ENCODE data around the gene CEP41.
A peak's percentile ranks its signal among the peaks of the same experiment; 100 is the strongest.
"Not testable (repeated sequence)": the region's sequence is repeated elsewhere in the genome, so short reads cannot be mapped to it uniquely, and the experiment has no call there.

Gene CEP41

DNA sequence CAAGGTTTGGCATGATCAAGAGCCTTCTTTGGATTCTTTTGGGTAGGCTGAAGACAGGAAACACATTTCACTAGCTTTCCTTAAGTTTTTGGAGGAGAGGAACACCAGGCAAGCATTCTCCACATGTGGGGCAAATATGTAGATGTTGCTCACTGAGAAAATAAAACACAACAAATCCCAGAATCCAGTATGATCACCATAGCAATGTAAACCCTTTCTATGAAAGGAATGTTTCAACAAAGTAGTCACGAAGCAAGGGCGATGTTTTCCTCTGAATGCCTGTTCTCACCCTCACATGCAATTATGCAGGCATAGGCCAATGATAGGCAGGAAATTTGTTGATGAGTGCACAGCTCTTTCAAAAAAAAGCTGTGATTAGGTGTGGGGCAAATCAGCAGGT, 20.5 kb upstream of the CEP41 start:
- no peak for DNase-seq (ENCODE audit: low spot score)

DNA sequence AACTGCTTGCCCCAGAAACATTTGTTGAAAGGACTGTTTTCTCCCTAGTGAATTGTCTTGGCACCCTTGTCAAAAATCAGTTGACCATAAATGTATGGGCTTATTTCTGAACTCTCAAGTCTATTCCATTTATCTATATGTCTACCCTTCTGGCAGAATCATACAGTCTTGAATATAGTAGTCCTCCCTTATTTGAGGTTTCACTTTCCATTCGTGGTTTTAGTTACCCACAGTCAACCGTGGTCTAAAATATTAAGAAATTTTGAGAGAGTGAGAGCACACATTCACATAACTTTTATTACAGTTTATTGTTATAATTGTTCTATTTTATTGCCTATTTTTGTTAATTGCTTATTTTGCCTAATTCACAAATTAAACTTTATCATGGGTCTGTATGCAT, 17.4 kb upstream of the CEP41 start:
- DNase-seq (ENCODE audit: low spot score) = no peak

DNA sequence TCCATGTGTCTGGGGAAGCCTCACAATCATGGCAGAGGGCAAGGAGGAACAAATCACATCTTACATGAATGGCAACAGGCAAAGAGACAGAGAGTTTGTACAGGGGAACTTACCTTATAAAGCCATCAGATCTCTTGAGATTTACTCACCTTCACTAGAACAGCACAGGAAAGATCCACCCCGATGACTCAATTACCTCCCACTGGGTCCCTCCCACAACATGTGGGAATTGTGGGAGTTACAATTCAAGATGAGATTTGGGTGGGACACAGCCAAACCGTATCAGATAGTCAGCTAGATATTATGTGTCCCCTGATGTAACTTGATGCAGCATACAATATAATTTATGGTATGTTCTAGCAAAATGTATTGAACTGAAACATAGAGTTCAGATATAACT, 14.1 kb upstream of the CEP41 start:
- DNase-seq (ENCODE audit: low spot score) = no peak

DNA sequence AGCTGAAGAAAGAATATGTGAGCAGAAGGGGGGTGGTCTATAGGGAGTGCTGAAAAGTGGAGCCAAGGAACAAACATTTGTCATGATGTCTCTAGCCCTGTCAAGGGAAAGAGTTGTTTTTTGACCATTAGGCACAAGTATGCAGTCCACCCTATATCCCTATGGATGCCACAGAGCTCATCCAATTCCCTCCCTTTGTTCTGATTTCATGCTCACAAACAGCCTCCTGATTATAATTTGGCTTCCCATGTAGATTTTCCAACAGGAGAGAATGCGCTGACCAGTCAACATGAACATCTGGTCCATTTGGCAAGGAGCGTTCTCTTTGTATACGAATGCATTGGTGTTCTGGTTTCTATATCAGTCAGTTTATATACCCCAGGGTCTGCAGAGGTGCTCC, 12.1 kb upstream of the CEP41 start:
- no peak for DNase-seq (ENCODE audit: low spot score)

DNA sequence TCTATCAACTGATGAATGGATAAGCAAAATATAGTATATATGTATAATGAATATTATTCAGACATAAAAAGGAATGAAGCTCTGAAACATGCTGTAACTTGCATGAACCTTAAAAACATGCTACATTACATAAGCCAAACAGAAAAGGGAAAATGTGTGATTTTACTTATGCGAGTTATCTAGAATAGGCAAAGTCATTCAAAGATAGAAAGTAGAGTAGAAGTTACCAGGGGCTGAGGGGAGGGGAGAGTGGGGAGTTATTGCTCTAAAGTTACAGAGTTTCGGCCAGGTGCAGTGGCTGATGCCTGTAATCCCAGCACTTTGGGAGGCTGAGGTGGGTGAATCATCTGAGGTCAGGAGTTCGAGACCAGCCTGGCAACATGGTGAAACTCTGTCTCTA, 10.5 kb upstream of the CEP41 start:
- not testable (repeated sequence) for DNase-seq (ENCODE audit: low spot score)

DNA sequence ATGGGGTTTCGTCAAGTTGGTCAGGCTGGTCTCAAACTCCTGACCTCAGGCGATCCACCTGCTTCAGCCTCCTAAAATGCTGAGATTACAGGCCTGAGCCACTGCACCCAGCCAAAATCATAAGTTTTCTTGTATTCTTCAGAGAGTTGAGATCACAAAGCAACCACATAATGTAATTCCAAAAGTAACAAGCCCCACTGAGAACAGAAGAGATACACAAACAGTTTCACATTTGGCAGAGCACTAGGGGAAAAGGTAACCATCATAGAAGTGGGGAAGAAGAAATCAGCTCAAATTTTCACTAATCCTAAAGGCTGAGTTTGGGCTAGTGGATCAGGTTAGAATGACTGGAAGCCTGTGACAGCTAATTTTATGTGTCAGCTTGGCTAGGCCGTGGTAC, 5.4 kb upstream of the CEP41 start:
- DNase-seq (ENCODE audit: low spot score) = no peak

DNA sequence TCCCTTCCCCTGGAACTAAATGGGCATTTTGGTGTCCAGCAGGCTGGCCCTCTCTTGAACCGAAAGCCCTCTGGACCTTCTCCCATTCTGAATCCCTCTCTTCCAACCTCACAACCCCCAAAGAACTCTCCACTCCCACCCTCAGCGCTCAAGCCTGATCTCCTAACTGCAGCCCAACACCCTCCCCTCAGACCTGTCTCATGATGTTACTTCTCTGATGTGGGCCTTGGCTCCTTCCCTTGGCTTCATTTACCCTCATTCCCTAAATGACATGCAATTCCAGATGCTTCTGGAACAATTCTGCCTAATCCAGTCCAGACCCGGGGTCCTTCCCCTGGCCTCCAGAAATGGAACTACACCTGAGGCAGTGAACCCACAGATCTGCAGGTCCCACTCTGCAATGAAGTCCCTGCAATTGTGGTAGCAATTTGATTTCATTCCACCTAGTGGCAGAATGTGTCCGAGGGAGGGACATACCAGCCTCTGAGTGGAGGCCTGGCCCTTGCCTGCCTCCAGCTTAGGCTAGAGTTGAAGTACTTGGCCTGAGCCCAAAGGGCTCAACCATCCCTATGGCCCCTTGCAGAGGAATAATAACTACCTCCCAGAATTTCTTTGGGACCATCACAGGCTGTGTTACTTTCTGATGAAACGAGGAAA, 4.1 kb upstream of the CEP41 start:
- DNase-seq (ENCODE audit: low spot score) = no peak

DNA sequence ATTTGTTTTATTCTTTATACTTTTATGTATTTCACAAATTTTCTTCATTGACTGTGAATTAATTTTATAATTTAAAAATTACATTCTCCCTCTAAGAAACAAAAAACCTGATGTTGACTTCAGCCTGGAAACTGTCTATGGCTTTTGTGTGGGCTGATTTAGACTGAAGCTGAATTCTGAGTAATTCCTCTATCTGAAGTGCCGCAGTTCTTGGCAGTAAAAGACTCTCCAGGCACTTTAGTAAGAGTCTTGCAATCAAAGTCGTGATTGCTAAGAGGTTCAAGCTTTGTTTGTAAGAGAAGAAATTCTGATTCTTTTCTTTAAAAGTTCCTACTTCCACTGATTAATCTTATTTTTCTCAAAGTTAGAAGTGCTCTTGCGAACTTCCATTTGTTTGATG, 3.4 kb upstream of the CEP41 start:
- no peak for DNase-seq (ENCODE audit: low spot score)

DNA sequence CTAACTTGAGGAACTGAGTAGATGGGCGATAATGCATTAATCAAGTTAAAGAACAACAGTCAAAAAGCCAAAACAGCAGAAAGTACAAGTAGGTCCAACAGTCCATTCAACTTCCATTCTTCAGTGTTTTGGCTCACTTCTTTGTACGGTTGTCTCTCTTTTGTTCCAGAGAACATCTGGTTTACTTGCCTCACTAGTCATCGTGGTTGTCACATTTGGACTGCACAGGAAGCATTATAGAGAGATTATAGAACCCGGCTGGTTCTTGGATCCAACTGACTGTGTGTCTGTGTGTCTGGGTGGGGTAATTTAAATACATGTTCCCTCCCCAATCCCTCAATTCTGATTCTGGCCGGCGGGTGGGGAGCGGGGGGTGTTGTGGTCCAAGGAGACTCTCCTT, 1.8 kb upstream of the CEP41 start:
- no peak for DNase-seq (ENCODE audit: low spot score)

DNA sequence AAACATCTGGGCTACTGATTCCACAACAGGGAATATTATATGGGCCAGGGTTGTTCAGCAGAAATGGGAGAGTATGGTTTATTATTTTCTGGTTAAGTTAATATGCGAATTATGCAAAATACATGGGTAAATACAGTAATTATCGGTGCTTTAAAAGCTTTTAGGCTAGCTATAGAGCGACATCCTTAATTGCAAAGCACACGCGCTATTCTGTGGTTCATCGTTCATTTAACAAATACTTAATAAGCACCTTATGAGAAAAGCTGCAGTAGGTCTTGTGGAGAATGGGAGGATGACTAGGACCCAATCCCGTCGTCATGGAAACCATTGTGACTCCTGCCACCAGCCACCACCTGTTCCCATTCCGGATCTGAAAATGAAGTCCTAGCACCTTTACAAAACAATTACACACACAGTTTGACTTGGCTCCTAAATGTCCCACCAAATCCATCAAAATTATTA, 623 bp upstream of the CEP41 start:
- DNase-seq (ENCODE audit: low spot score) = peak; percentile 69

DNA sequence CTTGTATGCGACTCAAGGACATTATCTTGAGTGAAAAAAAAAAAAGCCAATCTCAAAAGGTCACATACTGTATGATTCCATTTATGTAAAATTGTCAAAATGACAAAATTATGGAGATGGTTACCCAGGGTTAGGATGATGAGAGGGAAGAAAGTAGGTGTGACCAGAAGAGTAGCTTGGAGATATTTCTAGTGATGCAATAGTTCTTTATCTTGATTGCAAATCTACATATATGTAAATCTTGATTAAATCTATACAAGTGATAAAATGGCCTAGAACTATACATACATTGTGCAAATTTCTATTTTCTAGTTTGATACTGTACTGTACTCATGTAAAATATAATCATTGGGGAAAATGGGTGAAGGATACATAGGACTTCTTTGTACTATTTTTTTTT, 4.6 kb downstream of the CEP41 start:
- DNase-seq (ENCODE audit: low spot score) = no peak

DNA sequence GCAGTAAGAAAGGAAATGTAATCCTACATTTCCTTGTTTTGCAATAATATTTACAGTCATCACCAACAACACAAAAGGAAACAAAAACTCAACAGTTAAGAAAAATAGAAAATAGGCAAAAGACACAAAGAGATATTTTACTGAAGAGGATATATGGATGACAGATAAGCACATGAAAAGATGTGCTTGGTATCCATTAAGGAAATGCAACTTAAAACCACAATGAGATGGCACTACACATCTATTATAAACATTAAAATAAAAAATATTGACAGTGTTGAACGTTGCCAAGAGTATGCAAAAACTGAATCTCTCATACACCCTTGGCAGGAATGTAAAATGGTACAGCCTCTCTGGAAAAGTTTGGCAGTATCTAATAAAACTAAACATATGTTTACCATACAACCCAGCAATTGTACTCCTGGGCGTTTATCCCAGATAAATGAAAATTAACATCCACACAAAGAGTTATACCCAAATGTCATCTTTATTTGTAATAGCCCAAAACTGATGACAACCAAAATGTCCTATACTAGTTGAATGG, 5.4 kb downstream of the CEP41 start:
- DNase-seq (ENCODE audit: low spot score) = no peak

DNA sequence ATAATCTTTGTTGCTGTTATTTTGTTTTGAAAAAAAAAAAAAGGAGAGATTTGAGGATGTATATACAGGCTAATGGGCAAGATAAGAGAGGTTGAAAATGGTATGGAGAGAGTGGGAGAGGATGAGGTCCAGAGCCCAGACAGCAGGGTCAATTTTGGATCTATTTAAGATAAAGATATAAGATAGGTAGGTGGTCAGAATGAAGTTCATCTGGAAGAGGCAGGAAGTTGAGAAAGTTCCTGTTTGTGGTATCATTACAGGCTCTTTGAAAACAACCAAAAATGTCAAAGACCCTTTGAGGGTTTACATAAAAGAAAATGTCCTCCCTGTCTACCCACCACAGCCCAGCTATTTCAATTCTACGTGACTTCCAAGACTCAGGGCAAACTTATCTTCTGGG, 7.5 kb downstream of the CEP41 start:
- no peak for DNase-seq (ENCODE audit: low spot score)

DNA sequence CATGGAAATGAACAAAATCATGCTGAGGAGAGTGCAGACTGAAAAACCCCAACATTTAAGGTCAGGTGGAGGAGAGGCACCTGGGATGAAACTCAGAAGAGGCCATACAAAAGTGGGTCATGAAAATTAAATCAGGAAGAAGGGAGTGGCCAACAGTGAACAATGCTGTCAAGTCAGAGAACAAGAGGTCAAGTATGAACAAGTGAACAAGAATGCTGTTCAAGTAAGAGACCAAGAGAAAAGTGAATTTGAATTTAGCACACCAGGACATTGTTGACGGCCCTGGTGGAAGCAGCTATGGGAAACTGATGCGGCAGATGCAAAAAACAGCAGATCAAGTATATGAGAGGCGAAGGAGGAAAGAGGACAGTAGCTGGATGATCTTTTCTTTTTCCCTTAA, 7.9 kb downstream of the CEP41 start:
- no peak for DNase-seq (ENCODE audit: low spot score)

DNA sequence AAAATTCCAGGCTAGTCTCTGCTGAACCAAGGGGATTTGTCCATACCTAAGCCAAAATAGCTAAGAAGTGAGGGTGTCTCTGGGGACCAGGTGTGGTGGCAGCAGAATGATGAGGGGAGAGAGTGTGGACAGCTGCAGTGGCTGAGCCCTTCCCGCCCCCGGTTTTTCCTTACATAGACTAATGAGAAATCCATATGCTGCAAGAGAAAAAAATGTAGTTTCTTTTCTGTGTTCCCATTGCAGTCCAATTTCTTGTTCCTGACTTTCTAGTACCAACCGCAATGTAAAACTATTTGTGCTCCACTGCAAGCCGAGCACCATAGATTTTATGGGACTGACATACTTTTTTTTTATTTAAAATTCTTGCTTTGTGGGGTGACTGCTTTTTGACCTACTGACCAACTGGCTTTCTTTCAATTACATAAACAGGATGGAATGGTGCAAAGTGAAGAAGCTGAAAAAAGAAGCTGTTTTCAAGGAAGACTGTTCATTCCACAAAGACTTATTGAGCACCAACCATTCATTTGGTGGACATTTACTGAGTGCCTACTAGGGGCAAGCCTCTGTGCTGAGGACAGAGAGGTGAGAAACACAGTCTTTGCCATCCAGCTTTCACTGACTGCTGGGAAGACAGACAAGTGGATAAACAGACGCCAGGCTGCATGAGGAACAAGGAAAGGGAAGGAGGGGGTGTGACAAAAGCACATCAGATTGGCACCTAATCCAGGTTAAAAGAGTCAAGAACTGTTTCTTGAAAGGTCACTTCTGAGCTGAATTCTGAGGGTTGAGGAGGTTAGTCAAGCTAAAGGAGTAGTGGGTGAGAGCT, 9.8 kb downstream of the CEP41 start:
- no peak for DNase-seq (ENCODE audit: low spot score)

DNA sequence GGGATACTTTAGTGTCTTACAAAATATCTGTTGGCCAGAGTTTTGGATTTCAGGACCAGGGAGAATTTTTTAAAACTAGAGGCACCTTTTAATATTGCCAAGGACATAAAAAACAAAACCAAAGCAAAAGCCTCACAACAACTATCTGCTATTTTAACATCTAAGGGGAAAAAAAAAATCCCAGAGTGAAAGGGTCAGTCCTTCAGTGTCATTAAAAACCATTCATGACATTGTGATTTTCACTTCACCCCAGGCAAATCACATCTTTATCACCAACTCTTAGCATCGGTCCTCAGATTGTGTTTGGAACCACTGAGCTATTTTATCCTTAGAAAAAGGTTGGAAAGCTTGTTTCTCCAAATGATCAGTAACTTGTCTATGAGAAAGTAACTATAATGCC, 10.7 kb downstream of the CEP41 start:
- no peak for DNase-seq (ENCODE audit: low spot score)

DNA sequence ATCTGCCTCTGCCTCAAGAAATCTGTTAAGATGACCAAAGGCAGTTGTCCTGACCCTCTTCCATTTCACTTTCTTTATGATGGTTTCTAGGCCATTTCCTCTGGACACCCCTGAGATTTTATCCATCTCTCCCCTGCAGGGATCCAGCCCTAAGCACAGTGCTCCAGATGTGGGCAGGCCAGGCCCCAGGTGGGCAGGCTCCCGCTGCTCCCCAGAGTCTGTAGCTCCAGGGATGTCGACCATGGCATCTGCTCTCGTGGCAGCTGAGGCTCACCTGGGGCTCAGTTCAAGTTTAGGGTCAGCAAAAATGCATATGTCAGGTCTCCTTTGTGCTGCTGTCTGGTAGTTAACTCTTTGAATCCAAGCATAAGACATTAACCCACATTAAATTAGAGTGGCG, 11.8 kb downstream of the CEP41 start:
- DNase-seq (ENCODE audit: low spot score) = no peak

DNA sequence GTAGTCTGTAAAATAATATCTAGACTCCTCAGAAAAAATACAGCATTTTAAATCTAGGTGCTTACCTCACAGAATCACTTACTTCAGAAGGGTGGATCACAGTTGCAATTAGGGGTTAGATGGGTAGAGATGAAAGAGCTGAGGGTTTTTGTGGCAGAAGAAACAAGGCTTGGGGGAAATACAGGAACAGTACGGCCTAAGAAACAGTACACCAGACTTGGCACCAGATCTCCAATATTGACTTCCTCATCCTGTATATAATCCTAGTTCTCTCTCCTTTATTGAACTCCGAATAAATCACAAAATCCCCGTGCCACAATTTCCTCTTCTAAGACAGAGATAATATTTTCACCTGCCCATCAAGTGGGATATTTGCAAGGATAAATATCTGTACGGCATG, 14.3 kb downstream of the CEP41 start:
- no peak for DNase-seq (ENCODE audit: low spot score)

DNA sequence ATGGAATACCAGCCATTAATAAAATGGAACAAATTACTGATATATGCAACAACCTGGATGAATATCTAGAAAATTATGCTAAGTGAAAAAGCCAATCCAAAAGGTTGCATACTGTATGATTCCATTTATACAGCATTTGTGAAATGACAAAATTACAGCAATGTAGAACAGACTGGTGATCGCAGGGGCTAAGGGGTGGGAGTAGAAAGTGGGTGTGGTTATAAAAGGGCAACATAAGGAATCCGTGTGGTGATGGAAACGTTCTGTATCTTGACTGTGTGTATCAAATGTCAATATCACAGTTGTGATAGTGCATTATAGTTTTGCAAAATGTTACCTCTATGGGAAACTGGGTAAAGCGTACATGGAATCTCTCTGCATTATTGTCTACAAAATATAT, 15.0 kb downstream of the CEP41 start:
- no peak for DNase-seq (ENCODE audit: low spot score)

DNA sequence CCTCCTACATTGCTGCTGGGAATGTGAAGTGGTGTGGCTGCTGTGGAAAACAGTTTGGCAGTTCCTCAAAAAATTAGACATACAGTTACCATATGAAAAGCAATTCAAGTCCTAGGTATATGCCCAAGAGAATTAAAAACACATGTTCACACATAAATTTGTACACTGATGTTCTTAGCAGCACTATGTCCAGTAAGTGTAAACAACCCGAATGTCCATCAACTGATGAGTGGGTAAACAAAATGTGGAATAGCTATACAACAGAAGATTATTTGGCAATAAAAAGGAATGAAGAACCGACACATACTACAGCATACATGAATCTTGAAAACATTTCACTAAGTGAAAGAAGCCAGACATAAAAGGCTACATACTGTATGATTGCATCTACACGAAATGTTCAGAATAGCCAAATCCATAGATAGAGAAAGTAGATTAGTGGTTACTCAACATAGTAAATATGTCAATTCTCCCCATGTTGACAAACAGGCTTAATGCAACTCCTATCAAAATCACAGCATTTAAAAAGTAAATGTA, 17.2 kb downstream of the CEP41 start:
- DNase-seq (ENCODE audit: low spot score) = no peak

DNA sequence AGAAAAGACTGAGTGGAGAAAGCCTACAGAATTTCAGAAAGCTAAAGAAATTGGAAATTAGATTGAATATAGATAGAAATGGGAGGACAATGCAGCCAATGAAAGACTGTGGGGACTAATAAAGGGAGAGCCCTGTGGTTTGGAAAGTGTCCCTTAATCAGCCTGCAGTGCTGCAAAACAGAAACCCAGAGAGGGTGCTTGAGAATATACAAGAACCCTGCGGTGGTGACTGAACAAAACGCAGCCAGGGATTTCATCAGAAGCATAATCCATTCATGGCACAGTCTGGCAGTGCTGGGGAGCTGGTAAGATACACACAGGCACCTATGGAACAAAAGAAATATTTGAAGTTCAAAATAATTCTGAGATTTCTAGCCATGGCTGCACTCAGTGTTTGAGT, 19.1 kb downstream of the CEP41 start:
- peak; percentile 56 for DNase-seq (ENCODE audit: low spot score)

DNA sequence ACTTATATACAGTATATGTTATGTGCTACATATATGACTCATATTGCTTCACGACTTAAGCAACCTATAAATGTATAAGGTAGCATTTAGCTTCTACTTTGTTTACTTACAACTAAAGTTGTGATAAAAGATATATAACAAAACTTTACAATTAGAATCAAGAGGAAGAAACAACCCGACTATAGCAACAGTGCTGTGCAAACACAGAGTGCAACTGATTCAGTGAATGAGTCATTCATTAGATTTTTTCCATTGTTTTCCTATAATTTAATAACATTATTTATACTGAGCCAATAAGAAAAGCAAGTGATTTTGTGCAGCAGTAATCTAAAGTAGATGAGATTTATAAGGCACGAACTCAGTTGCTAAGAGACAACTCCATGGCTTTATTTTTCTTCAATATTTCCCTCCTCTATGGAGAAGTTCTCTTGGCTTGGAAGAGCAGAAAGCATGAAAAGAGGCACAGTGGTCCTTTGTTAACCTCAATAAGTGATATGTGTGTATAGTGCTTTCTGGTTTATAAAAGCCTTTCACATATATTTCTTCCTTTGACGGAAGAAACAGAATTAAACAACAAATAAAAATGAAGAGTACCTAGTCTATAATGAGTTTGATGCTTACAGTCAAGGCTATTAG, 19.8 kb downstream of the CEP41 start:
- DNase-seq (ENCODE audit: low spot score) = no peak

DNA sequence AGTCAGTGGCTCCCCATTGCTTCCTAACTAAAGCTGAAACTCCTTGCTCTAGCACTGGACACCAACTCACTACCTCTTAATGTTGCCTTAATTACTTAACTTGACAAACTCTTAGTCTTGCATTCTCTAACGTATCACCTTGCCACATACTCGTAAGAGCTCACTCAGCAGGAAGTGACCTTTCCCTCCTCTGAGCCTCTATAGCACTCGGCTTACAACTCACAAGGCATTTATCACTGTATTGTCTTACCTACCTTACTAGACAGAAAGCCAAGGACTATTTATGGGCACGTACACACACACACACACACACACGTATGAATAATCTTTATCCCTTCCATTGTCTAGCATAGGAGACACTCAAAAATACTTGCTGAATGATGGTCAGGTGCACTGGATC, 21.2 kb downstream of the CEP41 start:
- no peak for DNase-seq (ENCODE audit: low spot score)

Measured in Ammon's horn (tissue), 1 donor.